ENCODE results near the gene WDR31.
"Not testable (repeated sequence)": the region's sequence is repeated elsewhere in the genome, so short reads cannot be mapped to it uniquely, and the experiment has no call there.

WDR31 gene
- 0.74 to 0.94 reads per million in 2 donors for total RNA-seq

DNA sequence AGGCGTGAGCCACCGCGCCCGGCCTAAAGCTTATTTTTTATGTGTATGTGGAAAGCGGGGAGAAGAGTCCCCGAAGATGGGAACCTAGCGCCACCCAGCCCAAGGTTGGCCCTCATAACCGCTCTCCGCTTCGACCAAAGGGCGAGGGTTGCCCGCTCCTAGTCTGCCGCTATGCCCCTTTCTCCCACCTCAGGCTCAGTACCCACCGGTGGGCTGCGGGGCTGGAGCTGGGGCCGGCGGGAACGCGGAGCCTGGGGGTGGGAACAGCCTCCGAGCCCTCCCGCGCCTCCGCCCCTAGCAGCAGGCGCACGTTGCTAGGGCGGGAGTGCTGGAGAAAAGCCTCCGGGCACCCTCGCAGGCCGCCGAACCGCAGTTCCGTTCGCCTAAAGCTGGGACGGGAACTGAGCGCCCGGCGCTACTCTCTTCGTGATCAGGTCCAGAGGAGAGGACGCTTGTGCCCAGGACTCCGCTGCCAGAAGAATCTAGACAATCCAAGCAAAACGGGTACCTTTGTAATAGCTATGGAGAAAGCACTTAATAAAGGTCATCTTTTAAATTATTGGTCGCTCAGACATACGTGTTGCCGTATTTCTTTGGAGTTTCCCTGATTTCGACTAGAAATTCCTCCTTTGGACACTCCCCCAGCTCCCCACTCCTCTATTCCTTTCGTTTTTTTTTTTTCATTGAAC, at the start of gene WDR31:
Gene WDR31 (minus strand): TSS at position 265 of the 689 bp plus-strand sequence. CDS start 8,253 bp downstream, outside the sequence.
- peak; percentile 45 to 87 (median 59) for DNase-seq

DNA sequence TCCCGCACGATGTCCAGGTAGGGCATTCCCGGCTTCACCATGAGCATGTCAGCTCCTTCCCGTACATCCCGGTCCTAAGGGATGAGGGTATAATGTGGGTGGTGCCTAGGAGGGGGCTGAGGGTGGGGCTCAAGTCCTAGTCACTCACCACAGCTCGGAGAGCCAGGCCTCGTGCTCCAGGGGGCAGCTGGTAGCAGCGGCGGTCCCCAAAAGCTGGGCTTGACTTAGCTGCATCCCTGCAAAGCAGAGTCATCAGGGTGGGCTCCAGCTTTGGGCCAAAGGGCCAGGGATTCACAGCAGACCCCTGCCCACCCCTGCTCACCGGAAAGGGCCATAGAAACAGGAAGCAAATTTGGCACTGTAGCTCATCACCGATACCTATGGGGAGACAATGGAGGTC, 49.4 kb upstream of the WDR31 start:
- DNase-seq = no peak

DNA sequence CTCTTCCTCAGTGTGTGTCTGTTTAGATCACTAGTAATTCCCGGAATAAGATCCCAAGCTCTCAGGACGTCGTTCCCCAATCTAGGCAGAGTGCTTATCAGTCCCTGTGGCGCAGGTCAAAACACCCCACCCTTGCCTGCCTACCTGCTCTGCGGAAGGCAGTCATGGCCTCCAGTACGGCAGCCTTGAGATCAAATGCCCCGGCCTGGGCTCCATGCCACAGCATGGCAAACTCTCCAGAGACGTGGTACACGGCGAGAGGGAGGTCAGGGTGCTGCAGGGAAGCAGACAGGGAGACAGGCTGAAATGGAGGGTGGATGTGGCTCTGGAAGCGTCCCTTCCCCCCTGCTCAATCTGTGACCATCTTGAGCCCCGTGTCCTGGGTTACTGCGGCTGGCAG, 48.8 kb upstream of the WDR31 start:
- no peak for DNase-seq

DNA sequence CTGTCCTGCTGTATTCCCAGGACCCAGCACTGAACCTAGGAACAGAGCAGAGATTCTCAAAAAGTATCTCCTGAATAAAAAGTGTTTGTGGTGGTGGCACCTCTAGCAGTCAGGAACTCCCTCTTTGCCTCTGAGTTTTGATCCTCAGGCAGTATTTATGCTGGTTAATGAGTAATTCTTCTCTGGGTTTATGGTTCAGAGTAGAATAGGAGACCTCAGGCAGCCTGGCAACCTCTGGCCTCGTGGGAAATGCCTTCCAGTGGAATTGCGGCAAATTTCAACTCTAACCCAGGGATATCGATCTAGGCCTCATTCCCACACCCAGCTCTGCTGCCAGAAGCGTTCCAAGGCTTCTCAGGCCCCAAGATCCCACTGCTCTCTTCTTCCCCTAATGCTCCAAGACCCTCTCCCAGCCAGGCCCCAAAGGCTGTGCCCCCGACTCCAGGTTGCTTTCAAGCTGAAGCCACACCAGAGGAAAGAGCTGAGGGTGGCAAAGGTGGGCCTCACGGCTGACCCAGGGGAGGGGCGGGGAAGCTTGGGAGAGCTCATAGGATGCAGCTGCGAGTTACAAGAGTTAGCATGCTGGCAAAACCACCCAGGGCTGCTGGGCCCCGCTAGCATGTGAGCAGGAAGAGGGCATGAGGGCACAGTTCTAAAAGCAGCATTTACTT, 47.6 kb upstream of the WDR31 start:
- DNase-seq = no peak

DNA sequence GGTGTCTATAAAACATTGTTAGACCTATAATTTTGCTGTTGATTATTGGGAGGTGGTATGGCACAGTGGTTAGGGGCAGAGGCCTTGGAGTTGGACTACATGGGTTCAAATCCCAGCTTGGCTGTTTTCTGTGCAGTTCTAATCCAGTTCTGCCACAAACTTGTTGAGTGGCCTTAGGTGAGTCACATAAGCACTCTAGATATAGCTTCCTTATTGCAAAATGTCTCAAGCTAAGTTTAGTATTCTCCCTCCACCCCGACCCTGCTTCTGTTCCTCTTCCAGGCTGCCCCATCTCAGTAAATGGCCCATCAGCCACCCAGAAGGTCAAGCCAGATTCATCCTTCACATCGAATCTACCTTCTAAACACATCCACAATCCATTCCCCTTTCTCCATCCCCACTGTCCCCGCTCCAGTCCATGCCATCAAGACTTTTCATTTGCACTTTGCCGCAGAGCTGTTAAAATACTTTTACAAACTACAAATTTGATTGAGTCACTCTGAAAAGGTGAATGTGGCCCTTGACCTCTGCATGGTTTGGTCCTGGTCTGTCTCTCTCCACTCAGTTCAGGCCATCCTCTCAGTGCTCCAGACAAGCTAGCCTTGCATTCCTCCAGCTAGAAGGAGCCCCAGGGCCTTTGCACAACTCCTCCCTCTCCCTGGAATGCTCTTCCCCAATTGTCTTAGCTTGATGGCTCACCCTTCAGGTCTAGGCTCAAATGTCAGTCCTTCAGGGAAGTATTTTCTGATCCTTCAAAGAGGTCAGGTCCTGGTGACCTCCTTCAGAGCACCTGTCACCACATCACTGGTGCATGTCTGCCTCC, 46.7 kb upstream of the WDR31 start:
- DNase-seq = no peak

DNA sequence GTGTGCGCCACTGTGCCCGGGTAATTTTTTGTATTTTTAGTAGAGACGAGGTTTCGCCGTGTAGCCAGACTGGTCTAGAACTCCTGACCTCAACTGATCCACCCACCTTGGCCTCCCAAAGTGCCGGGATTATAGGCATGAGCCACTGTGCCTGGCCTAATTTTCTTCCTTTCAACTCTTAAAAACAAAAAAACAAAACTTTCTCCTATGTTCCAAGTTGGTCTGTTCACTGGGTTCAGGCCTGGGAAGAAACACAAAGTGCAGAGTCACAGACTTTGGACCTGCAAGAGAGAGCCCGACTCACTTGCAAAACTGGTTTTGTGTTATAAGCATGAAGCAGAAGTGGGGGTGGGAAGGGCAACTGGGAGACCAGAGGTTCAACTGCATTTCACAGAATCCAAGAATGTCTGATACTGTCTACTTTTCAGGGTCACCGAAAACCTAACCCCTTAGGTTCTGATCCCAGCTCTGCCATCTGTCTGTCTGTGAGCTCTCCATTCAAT, 41.9 kb upstream of the WDR31 start:
- DNase-seq = no peak

DNA sequence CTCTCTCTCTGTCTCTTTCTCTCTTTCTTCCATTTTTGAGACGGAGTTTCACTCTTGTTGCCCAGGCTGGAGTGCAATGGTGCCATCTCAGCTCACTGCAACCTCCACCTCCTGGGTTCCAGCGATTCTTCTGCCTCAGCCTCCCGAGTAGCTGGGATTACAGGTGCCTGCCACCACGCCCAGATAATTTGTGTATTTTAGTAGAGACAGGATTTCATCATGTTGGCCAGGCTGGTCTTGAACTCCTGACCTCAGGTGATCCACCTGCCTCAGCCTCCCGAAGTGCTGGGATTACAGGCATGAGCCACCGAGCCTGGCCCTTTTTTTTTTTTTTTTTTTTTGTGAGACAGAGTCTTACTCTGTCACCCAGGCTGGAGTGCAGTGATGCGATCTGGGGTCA, 41.4 kb upstream of the WDR31 start:
- DNase-seq = not testable (repeated sequence)

DNA sequence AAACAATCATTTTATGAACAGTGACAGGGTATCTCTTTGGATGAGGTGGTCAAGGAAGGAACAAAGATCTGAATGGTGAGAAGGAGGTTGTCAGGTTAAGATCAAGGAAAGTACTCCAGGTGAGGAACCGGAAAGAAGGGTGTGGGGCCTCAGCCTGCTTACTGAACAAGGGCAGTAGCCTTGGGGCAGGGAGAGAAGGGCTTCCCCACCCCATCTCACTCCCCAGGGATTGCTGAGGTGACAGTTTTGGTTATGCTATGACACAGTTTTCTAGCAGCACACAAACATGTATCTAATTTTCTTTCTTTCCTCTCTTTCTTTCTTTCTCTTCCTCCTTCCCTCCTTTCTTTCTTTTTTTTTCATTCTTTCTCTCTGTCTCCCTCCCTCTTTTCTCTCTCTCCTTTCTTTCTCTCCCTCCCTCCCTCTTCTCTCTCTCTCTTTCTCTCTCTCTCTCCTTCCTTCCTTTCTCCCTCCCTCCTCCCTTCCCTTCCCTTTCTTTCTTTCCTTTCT, 40.8 kb upstream of the WDR31 start:
- no peak for DNase-seq

DNA sequence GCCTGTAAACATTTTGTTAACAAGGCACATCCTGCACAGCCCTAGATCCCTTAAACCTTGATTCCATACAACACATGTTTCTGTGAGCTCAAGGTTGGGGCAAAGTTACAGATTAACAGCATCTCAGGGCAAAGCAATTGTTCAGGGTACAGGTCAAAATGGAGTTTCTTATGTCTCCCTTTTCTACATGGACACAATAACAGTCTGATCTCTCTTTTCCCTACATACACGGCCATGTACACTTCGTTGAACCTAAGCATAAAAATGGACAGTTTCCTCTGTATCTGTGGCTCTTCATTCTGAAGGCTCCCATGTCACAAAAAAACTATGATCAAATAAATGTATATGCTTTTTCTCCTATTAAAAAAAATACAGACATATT, 39.7 kb upstream of the WDR31 start:
- DNase-seq = not testable (repeated sequence)

DNA sequence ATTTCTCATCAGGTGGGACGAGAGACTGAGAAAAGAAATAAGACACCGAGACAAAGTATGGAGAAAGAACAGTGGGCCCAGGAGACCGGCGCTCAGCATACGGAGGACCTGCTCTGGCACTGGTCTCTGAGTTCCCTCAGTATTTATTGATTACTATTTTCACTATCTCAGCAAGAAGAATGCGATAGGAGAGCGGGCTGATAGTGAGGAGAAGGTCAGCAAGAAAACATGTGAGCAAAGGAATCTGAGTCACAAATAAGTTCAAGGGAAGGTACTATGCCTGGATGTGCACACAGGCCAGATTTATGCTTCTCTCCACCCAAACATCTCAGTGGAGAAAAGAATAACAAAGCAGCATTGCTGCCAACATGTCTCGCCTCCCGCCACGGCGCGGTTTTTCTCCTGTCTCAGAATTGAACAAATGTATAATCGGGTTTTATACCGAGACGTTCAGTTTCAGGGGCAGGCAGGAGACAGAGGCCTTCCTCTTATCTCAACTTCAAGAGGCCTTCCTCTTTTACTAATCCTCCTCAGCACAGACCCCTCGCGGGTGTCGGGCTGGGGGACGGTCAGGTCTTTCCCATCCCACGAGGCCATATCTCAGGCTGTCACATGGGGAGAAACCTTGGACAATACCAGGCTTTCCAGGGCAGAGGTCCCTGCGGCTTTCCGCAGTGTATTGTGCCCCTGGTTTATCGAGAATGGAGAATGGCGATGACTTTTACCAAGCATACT, 39.2 kb upstream of the WDR31 start:
- DNase-seq = not testable (repeated sequence)

DNA sequence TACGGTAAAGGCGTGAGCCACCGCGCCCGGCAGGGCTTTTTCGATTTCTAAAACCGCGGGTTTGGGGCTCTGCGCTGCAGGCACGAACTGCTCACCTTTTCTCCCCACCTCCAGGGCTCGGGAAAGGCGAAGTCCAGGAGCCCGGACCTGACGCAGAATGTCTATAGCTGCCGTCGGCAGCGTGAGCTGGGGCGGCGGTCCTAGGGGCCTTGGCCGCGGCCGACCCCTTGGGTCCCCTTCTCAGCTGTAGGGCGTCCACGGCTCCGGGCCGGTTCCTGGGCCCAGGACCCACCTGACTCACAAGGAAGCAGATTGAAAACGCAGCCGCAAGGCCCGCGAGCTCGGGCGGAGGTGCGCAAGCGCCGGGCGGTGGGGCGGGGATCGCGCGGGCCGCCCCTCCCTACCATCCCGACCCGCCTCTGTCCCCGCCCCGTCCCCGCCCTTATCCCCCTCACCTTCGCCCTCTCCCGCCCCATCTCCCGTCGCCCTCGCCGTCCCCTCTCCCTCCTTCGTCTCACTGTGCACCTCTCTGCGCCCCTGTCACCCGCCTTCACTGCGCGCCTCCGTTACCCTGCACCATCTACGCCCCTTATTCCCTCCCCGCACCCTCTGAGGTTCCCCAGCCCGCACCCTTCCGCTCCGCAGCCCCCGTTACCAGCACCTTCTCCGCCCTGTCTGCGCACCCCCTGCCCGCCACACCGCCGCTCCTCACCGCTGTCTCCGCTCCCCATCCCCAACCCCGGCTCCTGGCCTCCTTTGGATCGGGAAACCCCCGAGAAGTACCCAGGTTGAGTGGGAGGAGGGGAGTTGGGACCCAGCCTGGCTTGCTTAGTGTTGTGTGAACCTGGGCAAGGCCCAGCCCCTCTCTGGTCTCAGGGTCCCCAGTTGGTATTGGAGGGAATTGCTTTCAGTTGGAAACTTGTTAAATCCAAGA, 36.8 kb upstream of the WDR31 start, which contains the start of gene HDHD3:
Gene HDHD3 (minus strand): TSS at position 353 of the 934 bp plus-strand sequence. CDS start 2,632 bp downstream, outside the sequence.
- peak; percentile 55 to 88 (median 68) for DNase-seq

DNA sequence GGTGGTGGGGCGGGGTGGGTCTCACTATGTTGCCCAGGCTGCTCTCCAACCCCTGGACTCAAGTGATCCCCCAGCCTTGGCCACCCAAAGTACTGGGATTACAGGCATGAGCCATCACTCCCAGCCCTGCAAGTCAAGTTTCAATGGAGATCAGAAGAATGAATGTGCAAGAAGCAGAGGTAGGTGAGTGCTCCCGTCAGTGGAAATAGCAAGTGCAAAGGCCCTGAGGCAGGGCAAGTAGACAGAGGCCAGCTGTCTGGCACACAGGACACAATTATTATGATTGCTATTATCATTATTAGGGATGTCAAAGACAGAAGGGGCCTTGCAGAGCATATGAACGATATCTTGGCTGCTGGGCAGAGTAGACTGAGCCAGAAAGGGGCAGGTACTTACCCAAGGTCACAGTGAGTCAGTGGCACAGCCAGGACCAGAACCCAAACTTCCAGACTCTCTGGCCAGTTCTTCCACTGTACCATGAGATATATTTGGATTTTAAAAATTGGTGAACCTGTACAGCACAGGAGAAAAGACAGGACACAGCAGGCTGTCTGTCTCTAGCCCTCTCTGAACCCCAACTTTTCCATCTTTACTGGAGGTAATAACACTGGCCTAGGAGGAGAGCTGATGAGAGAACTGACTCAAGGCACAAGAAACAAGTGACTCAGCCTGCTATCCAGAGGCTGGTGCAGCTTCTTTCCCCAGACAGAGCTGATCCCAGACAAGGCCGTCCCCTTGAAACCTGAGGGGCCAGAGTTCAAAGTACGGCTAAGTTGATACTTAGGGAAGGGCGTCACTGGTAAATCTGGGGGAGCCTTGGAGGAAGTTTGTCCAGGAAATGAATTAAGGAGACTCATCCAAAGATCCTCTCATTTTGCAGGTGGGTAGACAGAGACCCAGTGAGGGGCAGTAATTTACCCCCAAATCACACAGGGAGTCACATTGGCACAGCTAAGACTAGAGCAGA, 35.3 kb upstream of the WDR31 start:
- no peak for DNase-seq

DNA sequence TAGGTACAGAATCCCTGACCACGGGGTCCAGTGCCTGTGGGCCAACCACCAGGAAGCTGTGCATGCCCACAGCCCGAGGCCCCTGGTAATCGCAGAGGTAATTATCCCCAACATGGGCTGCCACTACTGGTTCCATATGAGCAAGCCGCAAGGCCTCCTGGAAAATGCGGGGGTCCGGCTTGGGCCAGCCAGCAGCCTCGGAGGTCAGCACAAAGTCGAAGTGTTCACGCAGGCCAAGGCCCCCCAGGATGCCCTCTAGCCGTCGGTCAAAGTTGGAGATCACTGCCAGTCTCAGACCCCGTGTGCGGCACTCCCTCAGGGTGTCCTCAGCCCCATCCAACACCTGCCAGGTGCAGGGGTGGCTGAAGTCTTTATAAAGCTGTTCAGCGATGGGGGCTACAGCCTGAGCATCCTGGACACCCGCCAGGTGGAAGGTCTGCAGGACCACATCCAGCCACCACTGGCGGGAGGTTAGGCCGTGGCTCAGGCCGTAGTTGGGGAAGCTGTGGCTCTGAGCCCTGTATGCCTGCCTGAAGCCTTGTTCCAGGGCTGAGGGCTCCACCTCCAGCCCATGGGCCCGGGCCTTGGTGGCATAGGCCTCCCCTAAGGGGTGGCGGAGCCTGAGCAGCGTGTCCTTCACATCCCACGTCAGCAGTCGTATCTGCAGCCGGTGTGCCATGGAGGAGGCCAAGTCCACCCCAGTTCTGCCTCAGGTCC, 33.8 kb upstream of the WDR31 start:
- DNase-seq = no peak

DNA sequence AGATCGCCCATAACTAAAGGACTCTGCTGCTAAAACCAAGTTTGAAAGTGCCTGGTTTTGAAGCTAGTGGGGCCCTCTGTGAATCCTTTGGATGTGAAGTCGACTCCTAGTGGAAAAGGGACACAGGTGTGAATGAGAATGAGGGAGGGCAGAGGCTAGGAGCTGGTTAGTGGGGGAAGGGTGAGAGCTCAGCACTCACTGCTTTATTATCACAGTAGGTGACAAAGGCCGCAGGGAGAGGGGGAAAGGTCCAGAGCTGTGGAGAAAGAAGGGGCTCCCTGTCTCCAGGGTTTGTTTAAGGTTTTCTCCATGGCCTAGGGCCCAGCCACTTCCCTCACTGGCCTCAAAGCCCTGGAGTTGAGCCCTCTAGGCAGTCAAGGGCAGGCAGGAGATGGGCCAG, 33.2 kb upstream of the WDR31 start:
- DNase-seq = no peak

DNA sequence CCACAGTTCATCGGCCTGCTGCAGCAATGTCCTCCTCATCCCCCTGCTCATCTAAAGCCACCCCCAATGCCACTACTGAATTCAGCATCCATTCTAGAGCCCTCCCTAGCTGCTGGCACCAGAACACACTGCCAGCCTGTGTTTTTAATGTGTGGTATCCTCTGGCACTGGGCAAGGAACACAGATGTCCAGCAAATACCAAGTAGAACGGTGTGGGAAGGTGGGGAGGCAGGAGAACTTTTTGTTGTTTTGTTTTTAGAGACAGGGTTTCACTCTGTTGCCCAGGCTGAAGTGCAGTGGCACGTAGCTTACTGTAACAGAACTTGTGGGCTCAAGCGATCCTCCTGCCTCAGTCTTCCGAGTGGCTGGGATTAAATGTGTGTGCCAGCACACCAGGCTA, 32.0 kb upstream of the WDR31 start:
- no peak for DNase-seq

DNA sequence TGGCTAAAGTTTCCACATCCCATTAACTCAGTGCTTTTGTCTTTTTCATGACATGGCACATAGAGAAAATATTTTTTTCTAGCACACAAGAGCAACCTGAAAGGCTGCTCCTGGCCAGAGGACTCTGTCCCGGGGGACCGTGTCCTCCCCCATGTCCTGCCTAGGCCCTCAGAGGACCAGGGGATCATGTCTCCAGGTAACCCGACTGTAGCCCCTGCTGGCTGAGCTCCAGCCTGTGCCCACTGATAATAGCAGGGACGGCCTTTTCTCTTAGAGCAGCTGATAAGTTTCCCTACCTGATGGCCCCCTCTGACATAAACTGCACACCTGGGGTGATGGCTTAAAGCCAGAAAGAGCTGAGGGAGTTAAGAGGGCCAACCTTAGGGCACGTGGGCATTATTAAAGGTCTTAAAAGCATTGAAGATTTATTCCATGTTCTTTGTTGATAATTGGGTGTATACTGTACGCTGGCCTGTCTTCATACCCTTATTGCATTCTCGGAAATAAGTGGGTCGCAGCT, 30.8 kb upstream of the WDR31 start:
- no peak for DNase-seq

DNA sequence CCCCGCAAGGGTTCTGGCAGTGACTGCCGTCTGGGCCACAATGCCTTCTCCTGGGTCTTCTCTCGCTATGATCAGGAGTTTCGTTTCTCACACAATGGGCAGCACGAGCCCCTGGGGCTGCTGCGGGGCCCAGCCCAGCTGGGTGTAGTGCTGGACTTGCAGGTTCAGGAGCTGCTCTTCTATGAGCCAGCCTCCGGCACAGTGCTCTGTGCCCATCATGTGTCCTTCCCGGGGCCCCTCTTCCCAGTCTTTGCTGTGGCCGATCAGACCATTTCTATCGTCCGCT, 29.7 kb upstream of the WDR31 start:
- no peak for DNase-seq

DNA sequence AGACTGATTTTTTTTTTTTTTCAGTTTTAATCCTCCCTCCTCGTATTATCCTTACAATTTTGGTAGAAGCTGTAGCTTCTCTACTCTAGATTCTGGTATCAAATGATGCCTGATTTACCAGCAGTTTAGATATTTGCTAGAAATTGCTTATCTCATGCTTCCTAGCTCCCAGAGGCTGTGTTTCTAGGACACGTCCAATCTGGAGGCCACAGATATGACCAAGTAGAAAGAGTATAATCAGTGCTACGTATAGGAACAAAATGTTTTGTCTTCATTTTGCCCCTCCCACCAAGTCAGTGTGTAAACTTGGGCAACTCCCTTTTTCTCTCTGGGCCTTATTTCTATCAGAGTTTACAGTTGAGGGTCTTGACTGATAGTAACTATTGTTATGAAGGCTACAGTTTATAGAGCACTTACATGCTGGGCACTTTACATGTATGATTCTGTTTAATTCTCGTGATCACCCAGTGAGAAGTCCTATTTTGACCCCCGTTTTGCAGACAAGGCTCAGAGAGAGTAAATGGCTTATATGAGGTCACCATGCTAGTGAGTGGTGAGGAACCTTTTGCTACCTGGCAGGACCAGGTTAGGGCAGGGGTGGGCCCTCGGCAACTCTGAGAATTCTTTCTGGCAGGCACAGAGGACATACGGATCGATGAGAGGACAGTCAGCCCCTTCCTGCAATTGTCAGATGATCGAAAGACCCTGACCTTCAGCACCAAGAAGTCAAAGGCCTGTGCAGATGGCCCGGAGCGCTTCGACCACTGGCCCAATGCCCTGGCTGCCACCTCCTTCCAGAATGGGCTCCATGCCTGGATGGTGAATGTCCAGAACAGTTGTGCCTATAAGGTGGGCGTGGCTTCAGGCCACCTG, 29.1 kb upstream of the WDR31 start:
- DNase-seq = no peak

Measured in T-helper 2 cell (primary cell).